ENCODE results near the gene HDAC11. TPM values are rescaled to one million over a fixed set of nuclear protein-coding genes. Genes with fewer than 3 reads are reported as not detected.

Gene HDAC11
- total and polyA plus RNA-seq, 8 donors: 14.0 to 22.0 (median 20.8) TPM

DNA sequence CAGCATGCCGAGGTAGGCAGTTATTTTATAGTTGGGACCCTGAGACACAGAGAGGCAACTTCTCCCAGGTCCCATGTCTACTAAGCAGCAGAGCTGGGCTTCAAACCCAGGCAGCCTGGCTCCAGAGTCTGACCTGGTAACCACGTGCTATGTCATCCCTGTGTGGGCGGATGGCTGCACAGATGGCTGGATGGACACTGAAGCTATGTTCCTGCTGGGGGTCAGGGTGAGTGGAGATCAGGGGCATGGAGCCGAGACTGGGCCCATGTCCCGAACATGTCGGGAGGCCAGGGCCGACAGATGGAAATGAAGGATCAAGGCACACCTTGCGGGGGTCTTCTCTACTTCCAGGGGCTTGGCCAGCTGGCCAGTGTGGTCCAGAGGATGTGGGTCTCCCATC lies 59.6 kb downstream of the HDAC11 start:
- peaks cover 0 to 3% of the 10 kb centered on the region in 2 donors for H3K9me3 ChIP-seq
- H3K4me3 ChIP-seq: no peak overlapping the region
- peaks cover 0 to 9% of the 10 kb centered on the region in 2 donors for H3K27me3 ChIP-seq
- ATAC-seq (no peak), DNase-seq (peak in 1 of 4 donors; percentile 52)
- peaks cover 0 to 7% of the 10 kb centered on the region in 2 donors for H3K4me1 ChIP-seq
- TF ChIP-seq, protein P1, sequence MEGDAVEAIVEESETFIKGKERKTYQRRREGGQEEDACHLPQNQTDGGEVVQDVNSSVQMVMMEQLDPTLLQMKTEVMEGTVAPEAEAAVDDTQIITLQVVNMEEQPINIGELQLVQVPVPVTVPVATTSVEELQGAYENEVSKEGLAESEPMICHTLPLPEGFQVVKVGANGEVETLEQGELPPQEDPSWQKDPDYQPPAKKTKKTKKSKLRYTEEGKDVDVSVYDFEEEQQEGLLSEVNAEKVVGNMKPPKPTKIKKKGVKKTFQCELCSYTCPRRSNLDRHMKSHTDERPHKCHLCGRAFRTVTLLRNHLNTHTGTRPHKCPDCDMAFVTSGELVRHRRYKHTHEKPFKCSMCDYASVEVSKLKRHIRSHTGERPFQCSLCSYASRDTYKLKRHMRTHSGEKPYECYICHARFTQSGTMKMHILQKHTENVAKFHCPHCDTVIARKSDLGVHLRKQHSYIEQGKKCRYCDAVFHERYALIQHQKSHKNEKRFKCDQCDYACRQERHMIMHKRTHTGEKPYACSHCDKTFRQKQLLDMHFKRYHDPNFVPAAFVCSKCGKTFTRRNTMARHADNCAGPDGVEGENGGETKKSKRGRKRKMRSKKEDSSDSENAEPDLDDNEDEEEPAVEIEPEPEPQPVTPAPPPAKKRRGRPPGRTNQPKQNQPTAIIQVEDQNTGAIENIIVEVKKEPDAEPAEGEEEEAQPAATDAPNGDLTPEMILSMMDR (IDR thresholded peaks at IDR 0.05): no peak
- H3K27ac ChIP-seq: no peak overlapping the region
- no peaks in the 10 kb centered on the region for H3K36me3 ChIP-seq
- intact Hi-C loops (cut with DNase I): no loop called here

GRCh38 chr3:13540297-13540995 lies 60.3 kb downstream of the HDAC11 start:
- ATAC-seq (peak; percentile 21), DNase-seq (no peak)
- H3K36me3 ChIP-seq: no peaks in the 10 kb centered on the region
- intact Hi-C loops (cut with DNase I): no loop called here
- H3K4me1 ChIP-seq: peaks cover 0 to 7% of the 10 kb centered on the region in 2 donors
- H3K27me3 ChIP-seq: peaks cover 0 to 6% of the 10 kb centered on the region in 2 donors
- TF ChIP-seq, protein P1 (IDR thresholded peaks at IDR 0.05): no peak
- H3K27ac ChIP-seq: no peak overlapping the region
- peaks cover 0 to 3% of the 10 kb centered on the region in 2 donors for H3K9me3 ChIP-seq
- H3K4me3 ChIP-seq: no peak overlapping the region

DNA sequence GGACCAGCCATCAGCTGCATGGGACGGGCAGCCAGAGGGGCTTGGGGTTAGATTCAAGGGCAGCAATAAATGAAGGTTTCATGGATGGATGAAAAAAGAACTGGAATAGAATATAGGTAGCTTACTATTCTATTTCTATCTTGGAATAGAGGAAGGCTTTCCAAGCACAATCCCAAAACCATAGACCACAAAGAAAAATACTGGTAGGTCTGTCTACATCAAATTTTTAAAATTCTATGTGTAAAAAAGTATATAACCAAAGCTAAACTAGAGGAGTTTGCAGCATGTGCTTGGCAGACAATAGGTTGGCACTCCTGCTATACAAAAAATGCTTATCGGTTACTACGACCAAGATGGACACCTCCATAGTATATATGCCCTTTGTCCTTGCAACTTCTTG lies 61.6 kb downstream of the HDAC11 start:
- peaks cover 0 to 7% of the 10 kb centered on the region in 2 donors for H3K4me1 ChIP-seq
- no peak for ATAC-seq
- no peak overlapping the region for H3K27ac ChIP-seq
- H3K9me3 ChIP-seq: peaks cover 0 to 3% of the 10 kb centered on the region in 2 donors
- intact Hi-C loops (cut with DNase I): no loop called here
- no peak for DNase-seq
- H3K4me3 ChIP-seq: no peak overlapping the region
- H3K36me3 ChIP-seq: no peaks in the 10 kb centered on the region
- TF ChIP-seq, protein P1 (IDR thresholded peaks at IDR 0.05): no peak
- peaks cover 0 to 14% of the 10 kb centered on the region in 2 donors for H3K27me3 ChIP-seq

- DNase-seq: no peak
- H3K4me1 ChIP-seq: peaks cover 0 to 5% of the 10 kb centered on the region in 2 donors
- TF ChIP-seq, protein P1 (IDR thresholded peaks at IDR 0.05): no peak
- no peak for ATAC-seq
- intact Hi-C loops (cut with DNase I): no loop called here
- H3K9me3 ChIP-seq: peaks cover 0 to 3% of the 10 kb centered on the region in 2 donors
- no peaks in the 10 kb centered on the region for H3K36me3 ChIP-seq
- H3K27ac ChIP-seq: no peak overlapping the region
- no peak overlapping the region for H3K4me3 ChIP-seq
- peaks cover 0 to 18% of the 10 kb centered on the region in 2 donors for H3K27me3 ChIP-seq
Measured at GRCh38 chr3:13542142-13542541, 62.0 kb downstream of the HDAC11 start.

GRCh38 chr3:13543253-13543652 lies 63.1 kb downstream of the HDAC11 start:
- peaks cover 0 to 3% of the 10 kb centered on the region in 2 donors for H3K9me3 ChIP-seq
- H3K27ac ChIP-seq: peak overlapping the region in 1 of 2 donors; percentile 65
- DNase-seq: peak in 2 of 4 donors; percentile 57 to 69
- peaks cover 0 to 29% of the 10 kb centered on the region in 2 donors for H3K27me3 ChIP-seq
- intact Hi-C loops (cut with DNase I): no loop called here
- TF ChIP-seq, protein P1 (IDR thresholded peaks at IDR 0.05): no peak
- H3K36me3 ChIP-seq: no peaks in the 10 kb centered on the region
- peak; percentile 56 for ATAC-seq
- H3K4me3 ChIP-seq: no peak overlapping the region
- peaks cover 0 to 1% of the 10 kb centered on the region in 2 donors for H3K4me1 ChIP-seq
